Motor neuron (in vitro differentiated cells): ENCODE data around the gene CHD8. TPM values are rescaled to one million over a fixed set of nuclear protein-coding genes. Genes with fewer than 3 reads are reported as not detected.

Source experiments
- ATAC-seq, 8 experiments: fragments of 200-7000 bp; cut with Tn5 transposase; replicated peaks in 6 of 8; 2 replicates each; pipeline ENCODE4 v1.8.0; 2021; ENCODE audit warnings: mild to moderate bottlenecking in 8 of 8, moderate library complexity in 8 of 8
- H3K27ac ChIP-seq, 2 donors: fragments of 250-450 bp; sonication (Bioruptor Pico); 2 replicates each; pipeline ENCODE4 v1.9.0; 2021; ENCODE audit warnings: antibody characterized with exemption in 2 of 2, mild to moderate bottlenecking in 2 of 2, moderate library complexity in 1 of 2
- H3K4me1 ChIP-seq, 2 donors: fragments of 250-450 bp; sonication (Bioruptor Pico); replicated peaks in 1 of 2; 2 replicates each; pipeline ENCODE4 v1.6.1; 2021; ENCODE audit warnings: antibody characterized with exemption in 2 of 2, mild to moderate bottlenecking in 2 of 2, moderate library complexity in 1 of 2
- H3K4me3 ChIP-seq, 5 donors: fragments of 250-450 bp; sonication (Bioruptor Pico); 2 replicates each; pipeline ENCODE4 v1.9.0; 2021; ENCODE audit warnings: antibody characterized with exemption in 5 of 5, mild to moderate bottlenecking in 5 of 5, moderate library complexity in 4 of 5
- WGBS, 10 experiments: fragments of 450-650 bp; shearing (Covaris generic); methylation state at CpG; one replicate each; pipeline ENCODE4 v1.0.0; 2022; 5-methylcytosine and 5-hydroxymethylcytosine counted together
- in situ Hi-C, 9 experiments: fragments of 400-800 bp; cut with MboI; loops; one replicate each; pipeline ENCODE4 v1.15.0; 2021; ENCODE audit warnings: low sequenced_read_pairs in 9 of 9, low pct_unique_long_range_greater_than_20kb in 2 of 9; ENCODE audit not compliant: unreplicated experiment in 9 of 9
- total RNA-seq, 8 experiments: library from RNA; unstranded; fragments of 300-600 nt; gene quantifications; 2 replicates each; pipeline versions ENCODE4 v1.2.3 to v1.2.4, GENCODE V29; 2022

CHD8 gene, protein sequence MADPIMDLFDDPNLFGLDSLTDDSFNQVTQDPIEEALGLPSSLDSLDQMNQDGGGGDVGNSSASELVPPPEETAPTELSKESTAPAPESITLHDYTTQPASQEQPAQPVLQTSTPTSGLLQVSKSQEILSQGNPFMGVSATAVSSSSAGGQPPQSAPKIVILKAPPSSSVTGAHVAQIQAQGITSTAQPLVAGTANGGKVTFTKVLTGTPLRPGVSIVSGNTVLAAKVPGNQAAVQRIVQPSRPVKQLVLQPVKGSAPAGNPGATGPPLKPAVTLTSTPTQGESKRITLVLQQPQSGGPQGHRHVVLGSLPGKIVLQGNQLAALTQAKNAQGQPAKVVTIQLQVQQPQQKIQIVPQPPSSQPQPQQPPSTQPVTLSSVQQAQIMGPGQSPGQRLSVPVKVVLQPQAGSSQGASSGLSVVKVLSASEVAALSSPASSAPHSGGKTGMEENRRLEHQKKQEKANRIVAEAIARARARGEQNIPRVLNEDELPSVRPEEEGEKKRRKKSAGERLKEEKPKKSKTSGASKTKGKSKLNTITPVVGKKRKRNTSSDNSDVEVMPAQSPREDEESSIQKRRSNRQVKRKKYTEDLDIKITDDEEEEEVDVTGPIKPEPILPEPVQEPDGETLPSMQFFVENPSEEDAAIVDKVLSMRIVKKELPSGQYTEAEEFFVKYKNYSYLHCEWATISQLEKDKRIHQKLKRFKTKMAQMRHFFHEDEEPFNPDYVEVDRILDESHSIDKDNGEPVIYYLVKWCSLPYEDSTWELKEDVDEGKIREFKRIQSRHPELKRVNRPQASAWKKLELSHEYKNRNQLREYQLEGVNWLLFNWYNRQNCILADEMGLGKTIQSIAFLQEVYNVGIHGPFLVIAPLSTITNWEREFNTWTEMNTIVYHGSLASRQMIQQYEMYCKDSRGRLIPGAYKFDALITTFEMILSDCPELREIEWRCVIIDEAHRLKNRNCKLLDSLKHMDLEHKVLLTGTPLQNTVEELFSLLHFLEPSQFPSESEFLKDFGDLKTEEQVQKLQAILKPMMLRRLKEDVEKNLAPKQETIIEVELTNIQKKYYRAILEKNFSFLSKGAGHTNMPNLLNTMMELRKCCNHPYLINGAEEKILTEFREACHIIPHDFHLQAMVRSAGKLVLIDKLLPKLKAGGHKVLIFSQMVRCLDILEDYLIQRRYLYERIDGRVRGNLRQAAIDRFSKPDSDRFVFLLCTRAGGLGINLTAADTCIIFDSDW (N-terminal part only)
- 100 to 1,000 TPM in 2 of 8 experiments, 10 to 100 TPM in 6; 48.7 to 114 (median 81.1) TPM for total RNA-seq

DNA sequence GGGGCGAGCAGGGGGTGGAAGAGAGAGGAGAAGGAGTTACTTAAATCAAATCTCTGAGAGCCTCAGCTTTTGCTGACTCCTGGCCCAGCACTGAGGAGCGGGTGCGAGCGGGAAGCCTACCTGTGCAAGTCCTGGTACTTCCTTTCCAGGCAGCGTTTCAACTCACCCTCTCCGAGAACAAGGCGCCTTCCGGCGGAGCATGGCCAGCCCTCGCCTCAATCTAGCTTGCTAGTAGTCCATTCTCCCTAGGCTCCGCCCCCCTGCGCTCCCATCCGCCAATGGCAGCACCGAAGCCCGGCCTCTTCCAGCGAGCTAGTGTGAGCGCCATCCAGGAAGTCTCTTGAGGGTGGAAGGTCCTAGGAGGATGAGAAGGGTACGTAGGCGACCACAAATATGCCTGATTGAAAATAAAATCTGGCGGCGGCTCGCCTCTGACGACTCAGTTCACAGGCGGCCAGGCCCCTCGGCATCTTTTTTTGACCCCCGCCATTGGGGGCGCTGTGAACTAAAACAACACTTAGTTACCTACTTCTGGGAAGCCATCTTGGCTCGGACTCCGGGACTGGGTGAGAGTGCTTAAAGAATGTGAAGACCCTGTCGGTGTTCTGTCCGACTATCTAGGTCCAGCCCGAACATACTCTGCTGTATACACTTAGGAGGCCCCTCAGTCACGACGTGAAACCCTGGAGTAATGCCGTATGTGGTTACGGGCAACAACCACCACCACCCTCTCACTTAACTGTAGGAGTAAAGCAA lies at the start of gene CHD8:
CHD8 (minus strand) TSS at position 212 of the 756 bp plus-strand sequence. CDS start 24,480 bp downstream, outside the sequence.
- ATAC-seq = peak; percentile 94 to 98 (median 97)
- Histone ChIP-seq H3K27ac (peak within 1 kb of the TSS; percentile 80 to 93), H3K4me1 (peaks cover 5 to 7% of the 10 kb centered on the region in 2 donors), H3K4me3 (peak within 1 kb of the TSS; percentile 67 to 87 (median 76))
- in situ Hi-C loops = no loop called here
- 0 to 9% (median 1%) methylated on average over 1 to 24 of the region's 36 CpGs; no CpG with 5 or more reads in 2 of the 10 experiments for WGBS, 10 experiments

DNA sequence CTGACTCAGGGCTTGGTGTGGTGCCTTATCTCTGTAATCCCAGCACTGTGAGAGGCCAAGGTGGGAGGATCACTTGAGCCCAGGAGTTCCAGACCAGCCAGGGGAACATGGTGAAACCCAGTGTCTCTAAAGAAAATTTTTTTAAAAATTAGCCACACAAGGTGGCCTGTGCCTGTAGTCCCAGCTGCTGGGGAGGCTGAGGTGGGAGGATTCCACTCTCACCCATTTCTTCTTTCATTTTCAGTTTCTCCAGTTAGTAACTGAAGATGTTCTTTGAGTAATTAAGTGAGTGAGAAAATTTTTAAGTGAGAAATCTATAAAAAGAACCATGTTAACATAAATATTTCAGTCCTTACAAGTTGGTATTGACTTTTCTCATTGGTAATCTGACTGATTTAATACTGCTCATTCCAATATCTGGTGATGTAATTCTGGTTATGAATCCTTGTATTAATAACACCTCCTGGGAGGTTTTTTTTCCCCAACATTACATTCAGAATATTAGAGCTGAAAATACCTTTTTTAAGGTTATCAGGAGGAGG lies 49.2 kb upstream of the CHD8 start:
- H3K4me3 ChIP-seq = no peak overlapping the region
- in situ Hi-C loops = loop anchor here in 1 of 9 experiments (10.0 kb wide), 1 partner anchor 50 kb away; no protein-coding TSS in a partner anchor
- peaks cover 4 to 5% of the 10 kb centered on the region in 2 donors for H3K4me1 ChIP-seq
- no peak overlapping the region for H3K27ac ChIP-seq
- ATAC-seq = peak in 2 of 8 experiments; percentile 18 to 45

DNA sequence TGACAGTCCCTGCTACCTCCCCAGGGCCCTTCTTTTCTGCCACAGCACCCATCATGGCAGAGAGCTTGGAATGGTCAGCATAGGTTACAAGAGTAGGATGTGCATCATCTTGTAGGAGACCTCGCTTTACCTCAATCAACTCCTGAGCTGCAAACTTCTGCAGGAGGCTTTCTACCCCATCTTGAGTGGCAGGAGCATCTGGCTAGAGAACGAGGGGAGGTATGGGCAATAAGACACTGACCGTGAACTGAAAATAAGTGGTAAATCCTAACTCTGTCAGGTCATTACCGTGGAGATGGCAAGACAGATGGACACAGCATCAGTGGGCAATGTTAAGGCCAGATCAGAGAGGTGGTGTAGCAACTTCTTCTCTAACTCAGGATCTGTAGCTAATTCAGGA lies 47.5 kb upstream of the CHD8 start:
- in situ Hi-C loops = loop anchor here in 1 of 9 experiments (10.0 kb wide), 1 partner anchor 51 kb away; no protein-coding TSS in a partner anchor
- WGBS, 10 experiments = 60 to 100% (median 100%) methylated on average over 1 to 2 of the region's 4 CpGs; no CpG with 5 or more reads in 3 of the 10 experiments

DNA sequence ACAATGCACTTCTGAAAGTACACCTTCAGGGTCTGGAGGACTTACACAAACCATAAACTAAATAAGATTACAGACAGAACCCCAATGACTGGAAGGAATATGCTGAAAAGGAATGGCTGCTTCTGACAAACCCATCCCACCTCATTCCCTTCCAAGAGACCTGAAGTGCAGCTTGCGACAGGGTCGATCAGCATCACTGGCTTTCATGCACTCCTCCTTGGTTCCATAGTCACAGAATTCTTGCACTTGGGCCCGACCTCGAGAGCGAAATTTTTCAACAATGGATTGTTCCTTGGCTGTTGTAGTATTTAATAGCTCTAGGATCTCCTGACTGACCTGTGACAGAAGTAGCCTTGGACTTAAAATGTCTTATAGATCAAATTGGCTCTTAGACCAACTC lies 45.6 kb upstream of the CHD8 start:
- Histone ChIP-seq H3K27ac (no peak overlapping the region), H3K4me3 (no peak overlapping the region), H3K4me1 (no peaks in the 10 kb centered on the region)
- no peak for ATAC-seq
- in situ Hi-C loops = loop anchor here in 1 of 9 experiments (10.0 kb wide), 1 partner anchor 53 kb away; no protein-coding TSS in a partner anchor
- 82 to 100% (median 100%) methylated on average over 1 to 4 of the region's 5 CpGs; no CpG with 5 or more reads in 5 of the 10 experiments for WGBS, 10 experiments

More for the DNA sequence above, 47.5 kb upstream of the CHD8 start:
- H3K4me3 ChIP-seq = no peak overlapping the region
- H3K27ac ChIP-seq = no peak overlapping the region
- no peaks in the 10 kb centered on the region for H3K4me1 ChIP-seq
- ATAC-seq = no peak

DNA sequence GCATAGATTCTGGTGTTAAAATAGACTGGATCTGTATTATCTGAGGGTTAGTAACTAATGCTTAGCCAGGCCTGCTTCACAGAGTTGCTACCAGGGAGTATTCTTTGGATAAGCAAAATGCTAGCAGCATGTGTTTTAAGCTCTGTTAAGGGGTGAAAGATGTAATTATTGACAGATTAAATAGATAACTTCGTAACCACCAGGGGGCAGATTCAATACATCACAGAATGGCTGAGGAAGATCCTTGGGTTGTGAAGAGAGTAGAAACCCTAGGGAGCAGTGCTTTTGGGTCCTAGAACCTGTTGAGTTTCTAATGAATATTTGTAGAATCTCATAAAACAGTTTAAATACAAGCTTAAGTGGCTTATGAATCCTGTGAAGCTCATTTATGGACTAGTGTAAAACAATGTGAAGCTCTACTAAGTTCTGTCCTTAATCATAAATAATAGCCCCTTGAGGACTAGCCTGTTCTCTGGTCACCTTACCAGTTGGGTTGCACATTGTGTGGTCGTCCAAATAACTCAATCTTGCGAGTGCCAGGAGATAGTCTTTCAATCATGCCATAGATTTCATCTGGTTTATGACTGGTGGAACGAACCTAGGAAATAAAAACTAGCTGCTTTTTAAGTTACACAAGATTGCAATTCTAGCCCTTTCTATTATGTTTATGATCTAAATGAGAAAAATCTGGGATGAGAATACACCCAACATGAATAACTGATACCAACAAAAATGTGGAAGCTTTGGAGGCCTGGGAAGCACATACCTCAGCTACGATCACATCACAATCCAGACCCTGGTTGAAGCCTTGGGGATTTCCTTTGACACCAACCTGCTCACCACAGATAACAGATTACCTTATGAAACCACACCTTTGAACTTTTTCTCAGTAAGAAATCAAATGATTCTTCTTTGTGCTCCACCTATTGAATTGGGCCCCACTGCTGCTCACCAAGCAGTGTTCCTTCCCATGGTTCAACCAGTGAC lies 42.9 kb upstream of the CHD8 start:
- peak in 7 of 8 experiments; percentile 36 to 92 (median 68) for ATAC-seq
- H3K27ac ChIP-seq = no peak overlapping the region

DNA sequence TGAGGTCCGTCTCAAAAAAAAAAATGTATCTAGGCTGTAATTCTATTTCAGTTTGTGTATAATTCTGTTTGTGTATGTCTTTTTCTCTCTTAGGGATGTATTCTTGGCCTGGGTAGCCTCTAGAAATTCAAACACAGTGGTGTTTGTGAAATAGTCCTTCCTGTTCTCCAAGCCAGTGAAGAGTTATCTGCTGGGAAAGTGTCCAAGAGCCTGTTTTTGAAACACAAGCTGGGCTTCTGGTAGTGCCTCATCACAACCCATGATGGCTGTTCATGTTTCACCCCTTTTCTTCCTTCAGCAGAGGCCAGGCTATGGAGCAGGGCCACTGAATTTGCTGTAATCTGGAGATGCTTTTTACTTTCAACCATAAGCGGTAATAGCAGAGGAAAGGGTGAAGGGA lies 40.5 kb upstream of the CHD8 start:
- in situ Hi-C loops = no loop called here
- H3K4me3 ChIP-seq = no peak overlapping the region
- H3K27ac ChIP-seq = no peak overlapping the region
- ATAC-seq = no peak
- WGBS, 10 experiments = 80 to 100% (median 93%) methylated on average over 1 to 2 of the region's 2 CpGs; no CpG with 5 or more reads in 3 of the 10 experiments
- H3K4me1 ChIP-seq = no peaks in the 10 kb centered on the region

More for the DNA sequence above, 42.9 kb upstream of the CHD8 start:
- 43 to 82% (median 57%) methylated on average over 2 to 5 of the region's 5 CpGs for WGBS, 10 experiments
- no peak overlapping the region for H3K4me3 ChIP-seq
- in situ Hi-C loops = no loop called here
- no peaks in the 10 kb centered on the region for H3K4me1 ChIP-seq

DNA sequence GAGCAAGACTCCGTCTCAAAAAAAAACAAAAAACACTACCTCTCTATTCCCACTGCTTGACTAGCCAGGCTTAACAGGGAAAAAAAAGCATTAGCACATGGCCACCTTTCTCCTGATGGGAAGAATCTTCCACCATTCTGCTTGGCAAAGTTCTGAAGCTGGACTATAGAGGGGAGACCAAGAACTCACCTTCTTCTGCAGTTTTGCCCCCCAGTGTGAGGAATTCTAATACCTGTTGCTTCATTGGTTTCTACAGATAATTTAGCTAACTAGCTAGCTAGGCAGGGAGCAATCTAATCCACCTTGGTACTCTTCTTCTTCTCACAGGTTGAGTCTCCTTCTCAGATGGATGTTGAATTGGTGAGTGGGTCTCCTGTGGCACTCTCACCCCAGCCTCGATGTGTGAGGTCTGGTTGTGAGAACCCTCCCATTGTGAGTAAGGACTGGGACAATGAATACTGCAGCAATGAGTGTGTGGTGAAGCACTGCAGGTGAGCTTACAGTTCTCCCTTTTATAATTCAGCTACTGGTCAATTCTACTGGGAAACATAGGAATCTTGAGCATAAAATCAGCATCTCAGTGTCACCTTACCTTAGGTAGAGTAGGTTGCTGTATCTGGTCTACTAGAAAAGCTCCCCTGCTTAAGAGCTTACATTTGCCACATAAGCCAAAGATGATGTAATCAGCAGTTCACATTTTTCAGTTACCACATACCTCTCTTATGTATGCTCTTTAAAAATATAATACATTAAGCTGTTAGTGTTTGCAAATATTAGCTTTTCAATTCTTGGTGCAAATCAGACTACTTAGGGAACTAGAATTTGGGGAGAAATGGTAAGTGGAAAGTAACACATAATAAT lies 39.2 kb upstream of the CHD8 start:
- WGBS, 10 experiments = 86 to 100% (median 100%) methylated on average over 1 of the region's 2 CpGs; no CpG with 5 or more reads in 6 of the 10 experiments
- Histone ChIP-seq H3K4me1 (no peaks in the 10 kb centered on the region), H3K4me3 (no peak overlapping the region), H3K27ac (no peak overlapping the region)
- in situ Hi-C loops = no loop called here
- no peak for ATAC-seq

DNA sequence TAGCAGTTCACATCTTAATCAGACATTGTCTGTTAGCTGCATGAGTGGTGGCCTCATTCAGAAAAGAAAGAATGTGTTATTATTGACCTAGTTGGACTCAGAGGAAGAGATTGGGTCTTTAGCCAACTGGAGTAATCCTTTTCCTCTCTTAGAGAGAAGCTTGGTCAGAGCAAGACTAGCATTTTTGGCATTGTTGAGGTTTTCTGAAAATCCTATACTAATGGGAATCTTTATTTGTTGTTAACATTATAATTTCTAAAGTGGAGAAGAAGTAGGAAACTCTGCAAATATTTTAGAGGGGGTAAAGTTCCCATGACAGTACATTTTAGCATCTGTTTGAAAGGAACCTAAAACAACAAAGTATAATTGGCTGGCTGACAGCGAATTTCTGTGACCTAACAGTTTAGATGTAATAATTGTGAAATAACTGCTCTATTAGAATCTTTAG lies 30.7 kb upstream of the CHD8 start:
- no peaks in the 10 kb centered on the region for H3K4me1 ChIP-seq
- H3K4me3 ChIP-seq = no peak overlapping the region
- WGBS, 10 experiments = 85 to 100% (median 100%) methylated on average over 1 of the region's 1 CpG; no CpG with 5 or more reads in 2 of the 10 experiments
- in situ Hi-C loops = no loop called here
- no peak overlapping the region for H3K27ac ChIP-seq
- ATAC-seq = no peak

DNA sequence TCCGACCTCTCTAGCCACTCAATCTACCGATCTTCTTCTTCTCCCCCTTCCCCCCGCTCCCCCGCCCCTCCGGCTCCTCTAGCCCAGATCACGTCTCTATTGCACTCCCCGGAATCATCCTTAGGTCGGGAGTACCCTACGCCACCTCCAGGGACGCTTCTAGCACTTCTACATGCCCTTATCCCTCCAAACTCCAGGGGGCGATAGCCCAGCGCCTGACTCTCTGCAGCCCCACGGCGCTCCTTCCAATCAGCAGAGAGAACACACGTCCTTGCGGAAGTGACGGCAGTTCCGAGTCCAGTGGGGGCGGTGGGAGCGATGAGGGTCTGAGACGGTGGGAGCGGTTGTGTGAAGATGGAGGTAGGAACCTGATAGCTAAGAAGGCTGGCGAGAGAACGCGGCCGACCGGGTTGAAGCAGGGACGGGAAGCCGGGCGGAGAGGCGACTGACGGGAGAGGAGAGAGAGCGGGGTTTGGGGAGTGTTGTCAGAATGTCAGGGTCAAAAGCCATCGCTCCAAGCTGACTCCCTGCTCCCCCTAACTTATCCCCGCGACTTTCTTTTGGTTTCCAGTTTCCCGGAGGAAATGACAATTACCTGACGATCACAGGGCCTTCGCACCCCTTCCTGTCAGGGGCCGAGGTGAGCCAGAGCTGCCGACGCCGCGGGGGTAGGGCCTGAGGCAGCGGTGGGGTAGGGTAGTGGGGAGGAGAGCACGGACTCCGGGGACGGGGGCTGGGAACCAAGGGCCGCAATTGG lies 21.2 kb upstream of the CHD8 start, which contains the start of the genes RAB2B and TOX4:
RAB2B (minus strand) TSS at position 35 of the 757 bp plus-strand sequence. CDS start 87 bp downstream, outside the sequence.
TOX4 (plus strand) TSS at position 271 of the 757 bp plus-strand sequence; CDS start at position 355, 84 bp downstream.
- Histone ChIP-seq H3K4me3 (peak within 1 kb of the TSS; percentile 52 to 90 (median 64)), H3K27ac (peak within 1 kb of the TSS; percentile 73 to 81), H3K4me1 (peaks cover 10 to 11% of the 10 kb centered on the region in 2 donors)
- ATAC-seq = peak; percentile 96 to 99 (median 99)
- in situ Hi-C loops = no loop called here
- 0% methylated on average over 1 to 12 of the region's 49 CpGs; no CpG with 5 or more reads in 5 of the 10 experiments for WGBS, 10 experiments
